Ishikawa (cell line): Measurements from ENCODE around the gene DDX21.

Experiments
- CEBPB ChIP-seq: IDR thresholded peaks from 2 replicates; pipeline ENCODE4 v1.6.1; 2012
- CREB1 ChIP-seq: IDR thresholded peaks from 2 replicates; pipeline ENCODE4 v1.6.1; 2012; ENCODE audit warnings: low read depth
- EGR1 ChIP-seq: IDR thresholded peaks from 2 replicates; pipeline ENCODE4 v1.6.1; 2012
- EP300 ChIP-seq: IDR thresholded peaks from 2 replicates; pipeline ENCODE4 v1.6.1; 2012; ENCODE audit warnings: borderline replicate concordance
- FOXM1 ChIP-seq: IDR thresholded peaks from 2 replicates; pipeline ENCODE4 v1.6.1; 2012; ENCODE audit warnings: low read depth, borderline replicate concordance
- NFIC ChIP-seq: IDR thresholded peaks from 2 replicates; pipeline ENCODE4 v1.6.1; 2012
- RAD21 ChIP-seq: IDR thresholded peaks from 2 replicates; pipeline ENCODE4 v1.6.1; 2012; ENCODE audit warnings: low read depth
- TAF1 ChIP-seq: IDR thresholded peaks from 2 replicates; pipeline ENCODE4 v1.6.1; 2012; ENCODE audit warnings: low read depth, mild to moderate bottlenecking
- TCF12 ChIP-seq: IDR thresholded peaks from 2 replicates; pipeline ENCODE4 v1.6.1; 2012; ENCODE audit warnings: low read depth
- TEAD4 ChIP-seq: IDR thresholded peaks from 2 replicates; pipeline ENCODE4 v1.6.1; 2012
- YY1 ChIP-seq: IDR thresholded peaks from 2 replicates; pipeline ENCODE4 v1.6.1; 2012; ENCODE audit warnings: low read depth
- ZBTB7A ChIP-seq: IDR thresholded peaks from 2 replicates; pipeline ENCODE4 v1.6.1; 2012; ENCODE audit warnings: low read depth
- TF ChIP-seq, protein P1 (sequence below): IDR thresholded peaks from 2 replicates; pipeline ENCODE4 v1.6.1; 2012
- TF ChIP-seq, protein P2 (sequence below): IDR thresholded peaks from 2 replicates; pipeline ENCODE4 v1.6.1; 2012
- TF ChIP-seq, protein P3 (sequence below): IDR thresholded peaks from 2 replicates; pipeline ENCODE4 v1.6.1; 2012; ENCODE audit warnings: low read depth, mild to moderate bottlenecking

DDX21 gene

DNA sequence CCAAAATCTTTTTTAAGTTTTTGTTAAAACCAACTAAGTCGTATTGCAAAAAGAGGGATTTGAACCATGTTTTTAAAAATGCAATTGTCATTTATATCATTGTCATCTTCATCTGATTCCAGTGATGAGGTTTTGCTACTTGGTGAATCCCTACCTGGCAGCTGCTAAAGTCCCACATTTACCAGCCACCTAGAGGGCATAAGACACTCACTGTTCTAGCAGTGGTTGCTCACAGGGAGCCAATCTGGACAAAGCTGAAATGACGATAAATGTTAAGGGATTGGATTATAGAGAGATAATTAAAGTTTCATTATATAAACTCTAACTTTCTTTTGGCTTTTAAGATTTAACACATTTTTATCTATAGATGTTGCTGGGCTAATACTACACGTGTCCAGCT is 51.3 kb downstream of the DDX21 start:
- TF ChIP-seq YY1: no peak
- no peak for TF ChIP-seq TCF12
- TF ChIP-seq RAD21: no peak
- TF ChIP-seq, protein P1, sequence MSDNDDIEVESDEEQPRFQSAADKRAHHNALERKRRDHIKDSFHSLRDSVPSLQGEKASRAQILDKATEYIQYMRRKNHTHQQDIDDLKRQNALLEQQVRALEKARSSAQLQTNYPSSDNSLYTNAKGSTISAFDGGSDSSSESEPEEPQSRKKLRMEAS: no peak
- TF ChIP-seq TEAD4: no peak
- TF ChIP-seq EP300: no peak
- TF ChIP-seq ZBTB7A: no peak
- no peak for TF ChIP-seq TAF1
- TF ChIP-seq, protein P2, sequence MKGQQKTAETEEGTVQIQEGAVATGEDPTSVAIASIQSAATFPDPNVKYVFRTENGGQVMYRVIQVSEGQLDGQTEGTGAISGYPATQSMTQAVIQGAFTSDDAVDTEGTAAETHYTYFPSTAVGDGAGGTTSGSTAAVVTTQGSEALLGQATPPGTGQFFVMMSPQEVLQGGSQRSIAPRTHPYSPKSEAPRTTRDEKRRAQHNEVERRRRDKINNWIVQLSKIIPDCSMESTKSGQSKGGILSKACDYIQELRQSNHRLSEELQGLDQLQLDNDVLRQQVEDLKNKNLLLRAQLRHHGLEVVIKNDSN: no peak
- TF ChIP-seq FOXM1: no peak
- TF ChIP-seq, protein P3, sequence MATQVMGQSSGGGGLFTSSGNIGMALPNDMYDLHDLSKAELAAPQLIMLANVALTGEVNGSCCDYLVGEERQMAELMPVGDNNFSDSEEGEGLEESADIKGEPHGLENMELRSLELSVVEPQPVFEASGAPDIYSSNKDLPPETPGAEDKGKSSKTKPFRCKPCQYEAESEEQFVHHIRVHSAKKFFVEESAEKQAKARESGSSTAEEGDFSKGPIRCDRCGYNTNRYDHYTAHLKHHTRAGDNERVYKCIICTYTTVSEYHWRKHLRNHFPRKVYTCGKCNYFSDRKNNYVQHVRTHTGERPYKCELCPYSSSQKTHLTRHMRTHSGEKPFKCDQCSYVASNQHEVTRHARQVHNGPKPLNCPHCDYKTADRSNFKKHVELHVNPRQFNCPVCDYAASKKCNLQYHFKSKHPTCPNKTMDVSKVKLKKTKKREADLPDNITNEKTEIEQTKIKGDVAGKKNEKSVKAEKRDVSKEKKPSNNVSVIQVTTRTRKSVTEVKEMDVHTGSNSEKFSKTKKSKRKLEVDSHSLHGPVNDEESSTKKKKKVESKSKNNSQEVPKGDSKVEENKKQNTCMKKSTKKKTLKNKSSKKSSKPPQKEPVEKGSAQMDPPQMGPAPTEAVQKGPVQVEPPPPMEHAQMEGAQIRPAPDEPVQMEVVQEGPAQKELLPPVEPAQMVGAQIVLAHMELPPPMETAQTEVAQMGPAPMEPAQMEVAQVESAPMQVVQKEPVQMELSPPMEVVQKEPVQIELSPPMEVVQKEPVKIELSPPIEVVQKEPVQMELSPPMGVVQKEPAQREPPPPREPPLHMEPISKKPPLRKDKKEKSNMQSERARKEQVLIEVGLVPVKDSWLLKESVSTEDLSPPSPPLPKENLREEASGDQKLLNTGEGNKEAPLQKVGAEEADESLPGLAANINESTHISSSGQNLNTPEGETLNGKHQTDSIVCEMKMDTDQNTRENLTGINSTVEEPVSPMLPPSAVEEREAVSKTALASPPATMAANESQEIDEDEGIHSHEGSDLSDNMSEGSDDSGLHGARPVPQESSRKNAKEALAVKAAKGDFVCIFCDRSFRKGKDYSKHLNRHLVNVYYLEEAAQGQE: no peak
- TF ChIP-seq CREB1: no peak
- TF ChIP-seq NFIC: no peak
- TF ChIP-seq CEBPB: no peak
- TF ChIP-seq EGR1: no peak

DNA sequence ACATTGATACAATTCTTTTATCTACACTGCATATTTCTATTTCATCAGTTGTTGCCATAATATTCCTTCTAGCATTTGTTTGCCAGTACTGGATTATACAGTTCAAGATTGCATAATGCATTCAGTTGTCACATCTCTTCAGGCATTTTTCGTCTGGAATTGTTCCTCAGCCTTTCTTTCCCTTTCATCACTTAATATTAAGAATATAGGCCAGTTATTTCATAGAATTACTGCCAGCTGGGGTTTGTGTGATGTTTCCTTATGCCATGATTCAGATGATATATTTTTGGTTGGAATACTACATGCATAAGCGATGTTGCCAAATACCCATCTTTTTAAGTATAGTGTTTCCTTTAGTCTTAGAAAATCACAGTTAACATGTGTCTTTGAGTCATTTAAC is 53.4 kb downstream of the DDX21 start:
- TF ChIP-seq TCF12: no peak
- TF ChIP-seq, protein P1: no peak
- TF ChIP-seq, protein P3: no peak
- TF ChIP-seq ZBTB7A: no peak
- TF ChIP-seq, protein P2: no peak
- no peak for TF ChIP-seq TEAD4

DNA sequence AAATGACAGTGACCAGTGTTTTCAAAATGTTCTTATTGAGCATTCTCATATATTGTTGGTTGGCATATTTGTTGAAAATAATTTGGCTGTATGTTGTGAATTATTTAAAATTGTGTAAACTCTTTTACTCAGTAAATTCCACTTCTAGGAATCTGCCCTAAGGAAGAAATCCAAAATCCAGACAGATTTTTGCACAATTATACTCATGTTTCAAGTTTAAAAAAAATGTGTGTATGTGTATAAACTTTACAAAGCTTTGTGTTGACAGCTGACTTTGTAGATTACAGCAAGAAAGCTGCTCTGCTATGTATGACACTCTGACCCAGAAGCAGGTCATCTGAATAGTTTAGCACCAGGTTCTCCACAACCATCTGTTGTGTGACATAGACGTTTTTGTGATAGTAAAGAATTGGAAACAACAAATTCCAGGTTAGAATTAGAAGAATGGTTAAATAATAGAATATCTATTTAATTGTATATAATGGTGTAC is 54.2 kb downstream of the DDX21 start:
- TF ChIP-seq FOXM1 (no peak), RAD21 (no peak), CEBPB (no peak), TEAD4 (no peak), CREB1 (no peak), ZBTB7A (no peak), TCF12 (no peak), TAF1 (no peak), EGR1 (no peak)
- TF ChIP-seq, protein P3: no peak

DNA sequence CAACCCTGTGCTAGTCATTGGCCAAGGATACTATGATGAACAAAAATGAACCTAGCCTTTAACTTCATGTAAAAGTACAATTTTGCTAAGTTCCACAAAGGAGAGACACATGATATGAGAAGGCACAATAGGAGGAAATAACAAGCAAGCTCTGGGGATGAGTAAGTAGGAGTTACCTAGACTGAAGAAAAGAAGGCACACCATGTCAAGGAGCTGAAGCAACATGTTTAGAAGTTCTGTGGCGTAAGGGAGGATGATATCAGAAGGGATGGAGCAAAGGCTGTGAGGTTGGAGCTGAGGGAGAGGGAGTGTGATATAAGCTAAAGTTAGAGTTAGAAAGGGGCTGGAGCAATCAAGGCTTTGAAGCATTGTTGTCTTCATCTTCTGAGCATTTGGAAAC is 58.2 kb downstream of the DDX21 start:
- TF ChIP-seq, protein P3: no peak
- TF ChIP-seq TCF12 (no peak), ZBTB7A (no peak), CEBPB (no peak), RAD21 (no peak), EGR1 (no peak), FOXM1 (no peak)
- TF ChIP-seq, protein P1: no peak
